GM10266 (cell line): ENCODE results near the gene LURAP1L.

Source experiments
- DNase-seq: peaks from one replicate; pipeline ENCODE4 v3.0.0; 2012; ENCODE audit errors: extremely low spot score
- TF ChIP-seq, protein P1 (sequence below): IDR thresholded peaks from 2 replicates; pipeline ENCODE4 v1.5.1; 2012; ENCODE audit warnings: mild to moderate bottlenecking, low read depth; ENCODE audit not compliant: control insufficient read depth, insufficient read depth; ENCODE audit errors: missing control alignments

Gene LURAP1L

DNA sequence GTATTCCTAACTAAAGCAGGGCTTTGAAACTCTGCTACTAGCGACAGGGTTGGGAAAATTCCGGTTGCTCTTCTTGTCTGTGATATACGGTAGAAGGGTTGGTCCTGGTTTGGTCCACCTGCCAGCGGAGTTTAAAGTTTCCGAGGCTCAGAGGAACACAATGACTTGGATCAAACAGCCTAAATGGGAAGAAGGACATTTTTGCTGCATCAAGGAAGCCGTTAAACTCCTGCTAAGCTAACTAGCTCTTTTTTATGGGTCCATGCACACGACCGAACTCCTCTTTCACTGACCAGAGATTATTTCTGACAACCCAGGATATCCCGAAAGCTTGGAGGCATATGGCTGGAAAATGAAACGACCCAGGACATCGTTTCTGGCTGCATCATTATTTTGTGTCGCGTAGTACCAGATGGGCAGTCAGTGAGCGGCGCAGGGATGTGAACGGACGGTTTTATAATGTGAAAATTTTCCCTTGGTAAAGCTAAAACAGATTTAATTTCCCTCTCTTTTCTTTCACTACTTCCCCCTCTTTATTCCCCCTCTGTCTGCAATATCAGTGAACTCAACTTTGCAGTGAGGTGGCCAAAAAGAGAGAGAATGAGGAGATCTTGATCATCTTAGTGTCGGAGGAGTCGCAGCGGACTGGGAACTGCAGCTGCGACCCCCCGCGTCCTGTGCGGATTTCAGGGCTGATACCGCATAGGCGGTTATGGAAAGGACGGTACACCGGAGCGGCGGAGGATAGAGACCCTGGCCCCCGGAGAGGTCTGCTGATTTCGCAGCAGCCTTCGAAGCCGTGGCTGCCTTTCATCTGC lies at the start of gene LURAP1L:
Gene LURAP1L, plus strand, starts transcription at position 160 of the 818 bp plus-strand sequence. CDS start 696 bp downstream, outside the sequence.
- peak; percentile 33 for DNase-seq
- TF ChIP-seq, protein P1, sequence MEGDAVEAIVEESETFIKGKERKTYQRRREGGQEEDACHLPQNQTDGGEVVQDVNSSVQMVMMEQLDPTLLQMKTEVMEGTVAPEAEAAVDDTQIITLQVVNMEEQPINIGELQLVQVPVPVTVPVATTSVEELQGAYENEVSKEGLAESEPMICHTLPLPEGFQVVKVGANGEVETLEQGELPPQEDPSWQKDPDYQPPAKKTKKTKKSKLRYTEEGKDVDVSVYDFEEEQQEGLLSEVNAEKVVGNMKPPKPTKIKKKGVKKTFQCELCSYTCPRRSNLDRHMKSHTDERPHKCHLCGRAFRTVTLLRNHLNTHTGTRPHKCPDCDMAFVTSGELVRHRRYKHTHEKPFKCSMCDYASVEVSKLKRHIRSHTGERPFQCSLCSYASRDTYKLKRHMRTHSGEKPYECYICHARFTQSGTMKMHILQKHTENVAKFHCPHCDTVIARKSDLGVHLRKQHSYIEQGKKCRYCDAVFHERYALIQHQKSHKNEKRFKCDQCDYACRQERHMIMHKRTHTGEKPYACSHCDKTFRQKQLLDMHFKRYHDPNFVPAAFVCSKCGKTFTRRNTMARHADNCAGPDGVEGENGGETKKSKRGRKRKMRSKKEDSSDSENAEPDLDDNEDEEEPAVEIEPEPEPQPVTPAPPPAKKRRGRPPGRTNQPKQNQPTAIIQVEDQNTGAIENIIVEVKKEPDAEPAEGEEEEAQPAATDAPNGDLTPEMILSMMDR, result no peak

DNA sequence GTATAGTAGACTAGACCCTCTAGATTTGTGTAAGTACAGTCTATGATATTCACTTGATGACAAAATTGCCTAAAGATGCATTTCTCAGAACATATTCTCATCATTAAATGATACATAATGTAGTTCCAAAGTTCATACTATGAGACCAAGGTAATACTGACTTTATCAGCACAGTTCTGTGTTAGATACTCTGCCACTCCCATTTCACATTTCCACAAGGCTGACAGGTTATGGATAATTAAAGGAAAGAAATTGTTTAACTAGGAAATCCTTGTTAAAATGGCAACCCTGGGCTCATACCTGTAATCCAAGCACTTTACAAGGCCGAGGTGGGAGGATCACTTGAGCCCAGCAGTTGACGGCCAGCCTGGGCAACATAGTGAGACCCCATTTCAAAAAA lies 48.0 kb upstream of the LURAP1L start:
- DNase-seq, result no peak
- TF ChIP-seq, protein P1, result no peak

DNA sequence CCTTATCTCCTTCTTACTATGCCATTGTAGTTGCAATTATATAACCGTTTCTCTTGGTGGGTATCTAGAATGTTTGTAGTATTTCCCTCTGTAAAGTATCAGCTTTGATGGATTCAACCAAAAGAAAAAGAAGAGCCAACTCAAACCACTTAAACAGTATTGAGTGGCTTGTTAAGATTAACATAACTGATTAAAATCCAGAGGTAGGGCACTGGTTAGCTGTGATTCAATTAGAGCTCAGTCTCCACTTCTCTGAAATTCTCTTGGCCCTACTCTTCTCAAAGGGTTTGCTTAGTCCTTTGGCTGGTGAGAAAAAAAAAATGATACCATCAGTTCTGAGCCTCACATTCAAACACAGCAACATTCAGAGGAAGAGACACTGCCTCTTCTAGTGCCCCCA lies 44.6 kb upstream of the LURAP1L start:
- TF ChIP-seq, protein P1, result no peak

GRCh38 chr9:12730927-12731326 lies 43.9 kb upstream of the LURAP1L start:
- DNase-seq, result no peak
- TF ChIP-seq, protein P1, result no peak

More for the DNA sequence above, 44.6 kb upstream of the LURAP1L start:
- no peak for DNase-seq

DNA sequence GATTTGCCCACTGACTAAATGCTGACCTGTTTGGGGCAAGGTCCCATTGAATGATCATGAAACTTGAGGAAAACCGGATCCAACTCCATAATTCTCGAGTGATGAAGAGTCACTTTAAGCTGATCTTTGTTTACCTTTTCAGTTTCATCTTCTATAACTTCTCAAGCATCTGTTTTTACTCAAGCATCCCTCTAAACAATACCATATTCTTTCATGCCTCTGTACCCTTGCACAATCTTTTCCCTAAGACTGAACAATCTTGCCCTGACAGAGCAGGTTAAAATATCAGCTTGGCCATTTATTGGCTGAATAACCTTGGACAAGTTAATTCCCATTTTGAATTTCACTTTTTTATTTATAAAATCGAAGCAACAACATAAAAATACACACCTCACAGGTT lies 41.8 kb upstream of the LURAP1L start:
- no peak for DNase-seq

GRCh38 chr9:12735665-12736064 lies 39.2 kb upstream of the LURAP1L start:
- TF ChIP-seq, protein P1, result no peak
- DNase-seq, result no peak

More for the DNA sequence above, 41.8 kb upstream of the LURAP1L start:
- TF ChIP-seq, protein P1, result no peak

DNA sequence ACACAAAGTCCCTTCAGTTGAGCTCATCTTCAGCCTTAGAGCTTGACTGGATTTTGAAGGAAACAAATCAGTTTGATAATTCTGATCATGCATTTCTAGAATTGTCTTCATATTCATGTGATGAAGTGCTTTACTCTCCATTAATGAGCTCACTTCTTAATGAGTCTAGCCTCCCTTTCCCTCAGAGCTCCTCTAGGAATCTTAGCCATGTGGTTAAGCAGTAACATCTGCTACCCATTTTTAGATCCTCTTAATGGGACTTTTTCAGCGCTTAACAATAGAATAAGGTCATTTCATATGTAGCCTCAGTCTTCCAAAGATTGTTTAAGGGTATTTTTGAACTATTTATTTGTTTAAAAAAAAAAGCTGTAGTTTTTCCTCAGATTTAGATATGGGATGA lies 36.9 kb upstream of the LURAP1L start:
- TF ChIP-seq, protein P1, result no peak
- no peak for DNase-seq
